ENCODE data around the gene MICB.

DNA sequence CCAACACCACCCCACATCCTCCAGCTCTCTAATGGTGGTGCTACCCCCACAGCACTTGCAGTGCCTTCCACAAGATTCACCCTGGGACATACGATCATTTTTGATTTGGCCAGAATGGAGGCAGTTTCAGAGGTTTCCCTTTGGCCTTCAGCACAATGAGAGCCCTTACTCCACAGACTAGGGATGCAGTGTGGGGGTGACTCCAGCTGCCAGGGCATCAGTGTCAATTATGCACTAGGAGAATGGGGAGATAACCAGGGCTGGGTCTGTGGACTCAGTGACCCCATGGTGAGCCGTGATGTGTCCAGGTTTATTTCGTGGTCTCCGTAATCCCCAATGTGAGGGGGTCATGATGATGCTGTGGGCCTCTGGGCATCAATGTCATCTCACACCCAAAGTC lies 31.5 kb upstream of the MICB start:
- TF ChIP-seq, protein P1, sequence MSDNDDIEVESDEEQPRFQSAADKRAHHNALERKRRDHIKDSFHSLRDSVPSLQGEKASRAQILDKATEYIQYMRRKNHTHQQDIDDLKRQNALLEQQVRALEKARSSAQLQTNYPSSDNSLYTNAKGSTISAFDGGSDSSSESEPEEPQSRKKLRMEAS (IDR thresholded peaks at IDR 0.05), result no peak
- TF ChIP-seq POLR2AphosphoS5 (IDR thresholded peaks at IDR 0.05; ENCODE audit: low read depth, low read length), result no peak
- TF ChIP-seq EGR1 (IDR thresholded peaks at IDR 0.05; ENCODE audit: low read depth), result no peak
- TF ChIP-seq, protein P2, sequence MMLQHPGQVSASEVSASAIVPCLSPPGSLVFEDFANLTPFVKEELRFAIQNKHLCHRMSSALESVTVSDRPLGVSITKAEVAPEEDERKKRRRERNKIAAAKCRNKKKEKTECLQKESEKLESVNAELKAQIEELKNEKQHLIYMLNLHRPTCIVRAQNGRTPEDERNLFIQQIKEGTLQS (IDR thresholded peaks at IDR 0.05), result no peak
- TF ChIP-seq YY1 (IDR thresholded peaks at IDR 0.05; ENCODE audit: extremely low read depth, insufficient replicate concordance, low read depth, low read length), result no peak
- TF ChIP-seq POLR2A (IDR thresholded peaks at IDR 0.05; ENCODE audit: borderline replicate concordance, extremely low read depth, insufficient read depth, insufficient read length), result no peak
- TF ChIP-seq, protein P3, sequence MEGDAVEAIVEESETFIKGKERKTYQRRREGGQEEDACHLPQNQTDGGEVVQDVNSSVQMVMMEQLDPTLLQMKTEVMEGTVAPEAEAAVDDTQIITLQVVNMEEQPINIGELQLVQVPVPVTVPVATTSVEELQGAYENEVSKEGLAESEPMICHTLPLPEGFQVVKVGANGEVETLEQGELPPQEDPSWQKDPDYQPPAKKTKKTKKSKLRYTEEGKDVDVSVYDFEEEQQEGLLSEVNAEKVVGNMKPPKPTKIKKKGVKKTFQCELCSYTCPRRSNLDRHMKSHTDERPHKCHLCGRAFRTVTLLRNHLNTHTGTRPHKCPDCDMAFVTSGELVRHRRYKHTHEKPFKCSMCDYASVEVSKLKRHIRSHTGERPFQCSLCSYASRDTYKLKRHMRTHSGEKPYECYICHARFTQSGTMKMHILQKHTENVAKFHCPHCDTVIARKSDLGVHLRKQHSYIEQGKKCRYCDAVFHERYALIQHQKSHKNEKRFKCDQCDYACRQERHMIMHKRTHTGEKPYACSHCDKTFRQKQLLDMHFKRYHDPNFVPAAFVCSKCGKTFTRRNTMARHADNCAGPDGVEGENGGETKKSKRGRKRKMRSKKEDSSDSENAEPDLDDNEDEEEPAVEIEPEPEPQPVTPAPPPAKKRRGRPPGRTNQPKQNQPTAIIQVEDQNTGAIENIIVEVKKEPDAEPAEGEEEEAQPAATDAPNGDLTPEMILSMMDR (IDR thresholded peaks at IDR 0.05 in 2 of 3, conservative IDR thresholded peaks at IDR 0.05 in 1 of 3; ENCODE audit: borderline replicate concordance in 1 of 3, insufficient read depth in 1 of 3, low read depth in 2 of 3, low read length in 2 of 3), result no peak
- no peak for TF ChIP-seq SIN3A (IDR thresholded peaks at IDR 0.05; ENCODE audit: low read depth)
- no peak for TF ChIP-seq SRF (IDR thresholded peaks at IDR 0.05; ENCODE audit: low read depth)

All from HCT116 (cell line).